Stimulated activated CD8-positive, alpha-beta memory T cell treated with anti-CD3 and anti-CD28 coated beads, Interleukin-15, amount 100 ng/mL, for 1 hour (primary cell): ENCODE results near the gene WDR54.
"Not testable (repeated sequence)": the region's sequence is repeated elsewhere in the genome, so short reads cannot be mapped to it uniquely, and the experiment has no call there.

Experiments
- DNase-seq: peaks from one replicate; pipeline ENCODE4 v3.0.0-alpha.2; 2020; ENCODE audit warnings: low read depth

Gene WDR54

GRCh38 chr2:74407682-74408081, 13.8 kb upstream of the WDR54 start:
- DNase-seq: no peak

- no peak for DNase-seq
Observed at GRCh38 chr2:74413001-74413698, 8.4 kb upstream of the WDR54 start.

GRCh38 chr2:74414441-74414840, 7.1 kb upstream of the WDR54 start:
- no peak for DNase-seq

GRCh38 chr2:74414881-74415761, 6.4 kb upstream of the WDR54 start:
- no peak for DNase-seq

GRCh38 chr2:74415762-74416395, 5.7 kb upstream of the WDR54 start:
- DNase-seq: no peak

- no peak for DNase-seq
Observed at GRCh38 chr2:74416778-74417177, 4.8 kb upstream of the WDR54 start.

GRCh38 chr2:74417197-74417596, 4.3 kb upstream of the WDR54 start:
- DNase-seq: no peak

GRCh38 chr2:74417763-74418162, 3.8 kb upstream of the WDR54 start:
- DNase-seq: no peak

- no peak for DNase-seq
Observed at GRCh38 chr2:74418312-74418711, 3.2 kb upstream of the WDR54 start.

- no peak for DNase-seq
Observed at GRCh38 chr2:74419345-74419744, 2.2 kb upstream of the WDR54 start.

- no peak for DNase-seq
Observed at GRCh38 chr2:74420006-74420405, 1.5 kb upstream of the WDR54 start.

- not testable (repeated sequence) for DNase-seq
Observed at GRCh38 chr2:74420443-74421103, 957 bp upstream of the WDR54 start.

GRCh38 chr2:74423231-74424095, 1.9 kb downstream of the WDR54 start:
- DNase-seq: no peak

GRCh38 chr2:74424139-74424992, 2.8 kb downstream of the WDR54 start:
- DNase-seq: no peak

GRCh38 chr2:74424995-74425406, 3.5 kb downstream of the WDR54 start:
- no peak for DNase-seq

GRCh38 chr2:74425523-74425922, 4.0 kb downstream of the WDR54 start:
- DNase-seq: no peak

GRCh38 chr2:74426181-74426758, 4.7 kb downstream of the WDR54 start:
- no peak for DNase-seq

GRCh38 chr2:74427551-74427950, 6.0 kb downstream of the WDR54 start:
- DNase-seq: no peak

GRCh38 chr2:74428675-74429074, 7.1 kb downstream of the WDR54 start:
- no peak for DNase-seq
